Ovary (tissue), 9 donors: ENCODE data around the gene EIF3K. TPM values are rescaled to one million over a fixed set of nuclear protein-coding genes. Genes with fewer than 3 reads are reported as not detected.
"Not testable (repeated sequence)": the region's sequence is repeated elsewhere in the genome, so short reads cannot be mapped to it uniquely, and the experiment has no call there.

Source experiments
- DNase-seq, 5 donors: peaks; one replicate each; pipeline ENCODE4 v3.0.0-alpha.2; 2019 to 2020
- H3K27ac ChIP-seq, 2 donors: fragments of 200-600 bp; one replicate each; pipeline versions ENCODE4 v1.5.1 to v1.8.0; 2019 to 2022
- H3K27me3 ChIP-seq: fragments of 200-600 bp; one replicate; pipeline ENCODE4 v1.8.0; 2022
- H3K36me3 ChIP-seq: fragments of 200-600 bp; sonication (generic); one replicate; pipeline ENCODE4 v1.5.1; 2019
- H3K4me1 ChIP-seq: one replicate; pipeline ENCODE4 v1.8.1; 2013; ENCODE audit warnings: mild to moderate bottlenecking, moderate library complexity; ENCODE audit not compliant: insufficient read depth
- H3K4me3 ChIP-seq: fragments of 200-600 bp; sonication (generic); one replicate; pipeline ENCODE4 v1.5.1; 2017
- H3K9me3 ChIP-seq, 2 donors: fragments of 200-600 bp in 1 of 2; sonication (generic) in 1 of 2; one replicate each; pipeline versions ENCODE4 v1.5.1 to v1.8.1; 2013 to 2019; ENCODE audit warnings: mild to moderate bottlenecking in 1 of 2, moderate library complexity in 1 of 2
- CTCF ChIP-seq, 3 donors: fragments of 450-650 bp in 2 of 3; fragments of 200-600 bp in 1 of 3; IDR thresholded peaks; one replicate each; pipeline versions ENCODE4 v1.5.1 to v1.8.0; 2016 to 2022; ENCODE audit warnings: antibody characterized with exemption in 3 of 3, mild to moderate bottlenecking in 1 of 3
- EP300 ChIP-seq: sonication (generic); formaldehyde crosslinking; IDR thresholded peaks from one replicate; pipeline ENCODE4 v1.6.1; 2017; ENCODE audit warnings: antibody characterized with exemption
- POLR2A ChIP-seq: fragments of 450-650 bp; IDR thresholded peaks from one replicate; pipeline ENCODE4 v1.6.1; 2017; ENCODE audit warnings: antibody characterized with exemption, mild to moderate bottlenecking, moderate library complexity
- WGBS, 3 donors: extraction: QIAGEN DNeasy Blood & Tissue Kit in 1 of 3; methylation state at CpG; one replicate each; pipeline versions ENCODE4 v1.1.5 to v1.1.7; 2013 to 2017; 5-methylcytosine and 5-hydroxymethylcytosine counted together
- intact Hi-C, 4 donors: fragments of 100-400 bp; cut with DNase I; formaldehyde crosslinking; loops; one replicate each; pipeline versions ENCODE4 v1.11.0 to v1.15.1; 2022 to 2023
- polyA plus RNA-seq, 2 donors: library from polyadenylated mRNA; stranded (reverse); fragments of 200-250 nt in 1 of 2; fragments of 350-450 nt in 1 of 2; fragmentation: Illumina TruSeq in 1 of 2; extraction: RNeasy Lipid Tissue Mini Kit (QIAGEN cat#74804) in 1 of 2; gene quantifications; one replicate each; pipeline ENCODE4 v1.2.3, GENCODE V29; 2013 to 2014
- total RNA-seq, 7 donors: library from RNA; depleted of rRNA in 2 of 7; stranded (reverse); fragments of >200 nt in 2 of 7; fragmentation: NEBNext Ultra II Directional in 3 of 7; extraction: Animal tissue kit (Norgen Biotek cat#: 25700) in 3 of 7; gene quantifications; one replicate each; pipeline versions ENCODE4 v1.1.0 to v1.2.4, GENCODE V29; 2016 to 2023
- donor health status: DM: no; HTN: no; CAD: no; lungs with moderate emphysema.
- donor health status: DM: no; HTN: no; CAD: no.
- donor health status: Bipolar disorder and iron deficiency.
- donor health status: DM: yes; HTN: yes; CAD: no.
- donor health status: DM: no; HTN: no; CAD: no.
- donor health status: DM: yes; HTN: yes; CAD: no.

The EIF3K gene
- total and polyA plus RNA-seq, 9 donors, result 215 to 527 (median 267) TPM

DNA sequence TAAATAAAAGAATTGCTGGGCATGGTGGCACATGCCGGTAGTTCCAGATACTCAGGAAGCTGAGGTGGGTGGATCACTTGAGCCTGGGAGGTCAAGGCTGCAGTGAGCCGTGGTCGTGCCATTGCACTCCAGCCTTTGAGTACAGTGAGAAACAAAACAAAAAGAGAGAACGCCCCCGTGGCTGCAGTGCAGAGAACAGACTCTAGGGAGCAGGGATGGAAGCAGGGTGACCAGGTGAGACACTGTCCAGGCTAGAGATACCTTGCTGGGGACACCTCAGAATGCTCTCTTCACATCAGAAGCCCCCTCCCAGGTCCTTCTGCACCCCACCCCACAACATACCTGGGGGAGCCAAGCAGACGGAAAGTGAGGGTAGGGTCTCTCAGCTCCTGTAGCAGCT, 26.0 kb upstream of the EIF3K start:
- Histone ChIP-seq H3K27ac (no peak overlapping the region), H3K4me3 (no peak overlapping the region), H3K27me3 (no peaks in the 10 kb centered on the region), H3K4me1 (no peaks in the 10 kb centered on the region), H3K36me3 (no peaks in the 10 kb centered on the region), H3K9me3 (no peaks in the 10 kb centered on the region)
- TF ChIP-seq CTCF (IDR thresholded peaks at IDR 0.05) (no peak), EP300 (no peak), POLR2A (no peak)
- WGBS, 3 donors, result 43 to 56% (median 52%) methylated on average over 6 of the region's 6 CpGs
- no peak for DNase-seq
- intact Hi-C loops, result no loop called here

- TF ChIP-seq EP300 (no peak), POLR2A (no peak), CTCF (IDR thresholded peaks at IDR 0.05) (no peak)
- H3K4me3 ChIP-seq, result no peak overlapping the region
- WGBS, 3 donors, result 7 to 13% (median 11%) methylated on average over 38 to 55 of the region's 55 CpGs
- intact Hi-C loops, result no loop called here
- no peaks in the 10 kb centered on the region for H3K9me3 ChIP-seq
- no peaks in the 10 kb centered on the region for H3K4me1 ChIP-seq
- peak; percentile 30 to 69 (median 47) for DNase-seq
- H3K27me3 ChIP-seq, result no peaks in the 10 kb centered on the region
- H3K36me3 ChIP-seq, result no peaks in the 10 kb centered on the region
- H3K27ac ChIP-seq, result no peak overlapping the region
These were observed 22.7 kb upstream of the EIF3K start for GRCh38 chr19:38596057-38596981.

DNA sequence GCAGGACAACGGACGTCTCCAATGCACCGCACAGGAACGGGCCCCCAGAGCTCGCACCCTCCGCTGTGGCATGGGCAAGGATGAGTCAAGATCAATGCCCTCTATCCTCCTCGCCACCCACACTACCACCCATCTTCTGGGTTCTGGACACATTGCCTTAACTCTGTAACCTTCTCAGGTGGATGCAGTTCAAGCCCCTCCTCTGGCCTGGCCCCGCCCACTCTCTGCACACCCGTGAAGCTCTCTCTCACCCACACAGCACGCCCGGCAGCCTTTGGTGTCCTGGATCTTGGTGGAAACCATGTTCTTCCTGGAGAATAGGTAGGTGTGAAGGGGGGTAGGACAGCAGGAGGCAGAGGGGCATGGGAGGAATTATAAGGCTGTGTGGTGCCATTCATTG, 21.9 kb upstream of the EIF3K start:
- WGBS, 3 donors, result 73 to 80% (median 75%) methylated on average over 11 of the region's 11 CpGs
- TF ChIP-seq CTCF (IDR thresholded peaks at IDR 0.05) (no peak), POLR2A (no peak), EP300 (no peak)
- no peak overlapping the region for H3K27ac ChIP-seq
- H3K4me3 ChIP-seq, result no peak overlapping the region
- no peaks in the 10 kb centered on the region for H3K27me3 ChIP-seq
- no peaks in the 10 kb centered on the region for H3K36me3 ChIP-seq
- no peaks in the 10 kb centered on the region for H3K4me1 ChIP-seq
- intact Hi-C loops, result no loop called here
- no peaks in the 10 kb centered on the region for H3K9me3 ChIP-seq
- DNase-seq, result no peak

DNA sequence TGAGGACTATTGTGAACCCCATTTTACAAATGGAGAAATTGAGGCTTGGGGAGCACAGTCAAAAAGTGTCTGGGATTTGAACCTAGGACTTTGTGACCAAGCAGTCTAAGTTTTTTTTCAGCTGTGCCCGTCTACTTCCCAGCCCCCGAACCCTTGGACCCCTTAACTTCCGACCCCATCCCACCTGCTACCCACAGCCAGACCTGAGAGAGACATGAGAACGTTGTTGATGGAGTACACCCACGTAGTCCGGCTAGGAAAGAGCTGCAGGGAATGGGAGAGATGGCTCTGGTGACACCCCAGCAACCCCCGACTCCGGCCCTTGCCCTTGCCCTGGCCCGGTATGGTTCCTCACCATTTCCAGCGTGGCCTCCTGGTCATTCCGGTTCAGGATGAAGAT, 19.3 kb upstream of the EIF3K start:
- no peaks in the 10 kb centered on the region for H3K4me1 ChIP-seq
- no peak overlapping the region for H3K27ac ChIP-seq
- 77 to 82% (median 82%) methylated on average over 11 of the region's 11 CpGs for WGBS, 3 donors
- no peaks in the 10 kb centered on the region for H3K9me3 ChIP-seq
- DNase-seq, result no peak
- intact Hi-C loops, result loop anchor here in 1 of 4 donors (10.0 kb wide), 1 partner anchor 85 kb away; no protein-coding TSS in a partner anchor
- no peak overlapping the region for H3K4me3 ChIP-seq
- TF ChIP-seq EP300 (no peak), CTCF (IDR thresholded peaks at IDR 0.05) (no peak), POLR2A (no peak)
- no peaks in the 10 kb centered on the region for H3K36me3 ChIP-seq
- no peaks in the 10 kb centered on the region for H3K27me3 ChIP-seq

- intact Hi-C loops, result loop anchor here in 1 of 4 donors (10.0 kb wide), 1 partner anchor 88 kb away; no protein-coding TSS in a partner anchor
- not testable (repeated sequence) for H3K4me1 ChIP-seq, H3K9me3 ChIP-seq, H3K27ac ChIP-seq, DNase-seq, H3K4me3 ChIP-seq, H3K27me3 ChIP-seq, H3K36me3 ChIP-seq
- WGBS, 3 donors, result 94 to 96% (median 95%) methylated on average over 5 of the region's 5 CpGs
These were observed 16.1 kb upstream of the EIF3K start for GRCh38 chr19:38602856-38603255.
